Fibroblast of lung (primary cell): ENCODE measurements around the gene PALLD. TPM values are rescaled to one million over a fixed set of nuclear protein-coding genes. Genes with fewer than 3 reads are reported as not detected.

Source experiments
- DNase-seq, 2 donors: peaks; one replicate each; pipeline versions ENCODE4 v3.0.0 to v3.0.0-alpha.2; 2010; ENCODE audit warnings: low read depth in 2 of 2
- H2AFZ ChIP-seq: 2 replicates; pipeline ENCODE4 v1.5.1; 2012; ENCODE audit warnings: low read length, control low read depth, inconsistent platforms
- H3K27ac ChIP-seq: 2 replicates; pipeline ENCODE4 v1.5.1; 2011; ENCODE audit warnings: low read length, control low read depth; ENCODE audit not compliant: insufficient read depth
- H3K27me3 ChIP-seq: 2 replicates; pipeline ENCODE4 v1.5.1; 2011; ENCODE audit warnings: mild to moderate bottlenecking, low read length; ENCODE audit not compliant: control insufficient read depth, insufficient read depth
- H3K36me3 ChIP-seq: 2 replicates; pipeline ENCODE4 v1.5.1; 2011; ENCODE audit warnings: low read length; ENCODE audit not compliant: control insufficient read depth, insufficient read depth
- H3K4me1 ChIP-seq: 2 replicates; pipeline ENCODE4 v1.5.1; 2011; ENCODE audit warnings: low read length; ENCODE audit not compliant: control insufficient read depth, insufficient read depth; ENCODE audit errors: extremely low read depth
- H3K4me2 ChIP-seq: 2 replicates; pipeline ENCODE4 v1.5.1; 2011; ENCODE audit warnings: low read length, control low read depth; ENCODE audit not compliant: insufficient read depth; ENCODE audit errors: extremely low read depth
- H3K4me3 ChIP-seq, 4 experiments: fragments of 200-600 bp in 1 of 4; sonication (generic) in 1 of 4; replicated peaks in 1 of 4; 2 replicates each; pipeline ENCODE4 v1.5.1; 2011 to 2016; ENCODE audit warnings: low read length in 4 of 4, low read depth in 3 of 4, mild to moderate bottlenecking in 3 of 4, control low read depth in 2 of 4, inconsistent platforms in 1 of 4, mixed read lengths in 1 of 4; ENCODE audit not compliant: insufficient read depth in 1 of 4; ENCODE audit errors: control extremely low read depth in 1 of 4
- H3K79me2 ChIP-seq: 2 replicates; pipeline ENCODE4 v1.5.1; 2012; ENCODE audit warnings: mild to moderate bottlenecking, low read length, inconsistent platforms; ENCODE audit not compliant: control insufficient read depth, insufficient read depth
- H3K9ac ChIP-seq: 2 replicates; pipeline ENCODE4 v1.5.1; 2011; ENCODE audit warnings: mild to moderate bottlenecking, low read length, control low read depth; ENCODE audit not compliant: insufficient read depth
- H3K9me3 ChIP-seq: 2 replicates; pipeline ENCODE4 v1.5.1; 2012; ENCODE audit warnings: low read depth, low read length; ENCODE audit not compliant: control insufficient read depth, insufficient read depth
- H4K20me1 ChIP-seq: 2 replicates; pipeline ENCODE4 v1.5.1; 2011; ENCODE audit warnings: low read length; ENCODE audit not compliant: control insufficient read depth, insufficient read depth; ENCODE audit errors: extremely low read depth
- EZH2 ChIP-seq: IDR thresholded peaks from 2 replicates; pipeline ENCODE4 v1.5.1; 2012; ENCODE audit warnings: low read length, control low read depth, mild to moderate bottlenecking; ENCODE audit errors: missing control alignments
- polyA plus RNA-seq, 2 donors: library from polyadenylated mRNA; depleted of rRNA in 1 of 2; stranded (reverse) in 1 of 2; unstranded in 1 of 2; fragments of >200 nt; gene quantifications; 2 replicates each; pipeline ENCODE4 v1.2.1, GENCODE V29; 2011 to 2012; ENCODE audit warnings: missing spikeins in 1 of 2
- total RNA-seq: library from RNA; depleted of rRNA; stranded (reverse); fragments of >200 nt; gene quantifications from 2 replicates; pipeline ENCODE4 v1.2.1, GENCODE V29; 2014
- TF ChIP-seq, protein P1 (sequence below), 2 donors: IDR thresholded peaks in 1 of 2; conservative IDR thresholded peaks in 1 of 2; 1 replicate in 1 of 2; 2 replicates in 1 of 2; pipeline ENCODE4 v1.5.1; 2011 to 2012; ENCODE audit warnings: low read length in 2 of 2, control low read depth in 1 of 2, inconsistent platforms in 1 of 2, low read depth in 1 of 2, mild to moderate bottlenecking in 1 of 2

The PALLD gene
- total and polyA plus RNA-seq, 2 donors (not counting 1 experiment from before 2014, with no cell fraction given) = 200 to 205 TPM

DNA sequence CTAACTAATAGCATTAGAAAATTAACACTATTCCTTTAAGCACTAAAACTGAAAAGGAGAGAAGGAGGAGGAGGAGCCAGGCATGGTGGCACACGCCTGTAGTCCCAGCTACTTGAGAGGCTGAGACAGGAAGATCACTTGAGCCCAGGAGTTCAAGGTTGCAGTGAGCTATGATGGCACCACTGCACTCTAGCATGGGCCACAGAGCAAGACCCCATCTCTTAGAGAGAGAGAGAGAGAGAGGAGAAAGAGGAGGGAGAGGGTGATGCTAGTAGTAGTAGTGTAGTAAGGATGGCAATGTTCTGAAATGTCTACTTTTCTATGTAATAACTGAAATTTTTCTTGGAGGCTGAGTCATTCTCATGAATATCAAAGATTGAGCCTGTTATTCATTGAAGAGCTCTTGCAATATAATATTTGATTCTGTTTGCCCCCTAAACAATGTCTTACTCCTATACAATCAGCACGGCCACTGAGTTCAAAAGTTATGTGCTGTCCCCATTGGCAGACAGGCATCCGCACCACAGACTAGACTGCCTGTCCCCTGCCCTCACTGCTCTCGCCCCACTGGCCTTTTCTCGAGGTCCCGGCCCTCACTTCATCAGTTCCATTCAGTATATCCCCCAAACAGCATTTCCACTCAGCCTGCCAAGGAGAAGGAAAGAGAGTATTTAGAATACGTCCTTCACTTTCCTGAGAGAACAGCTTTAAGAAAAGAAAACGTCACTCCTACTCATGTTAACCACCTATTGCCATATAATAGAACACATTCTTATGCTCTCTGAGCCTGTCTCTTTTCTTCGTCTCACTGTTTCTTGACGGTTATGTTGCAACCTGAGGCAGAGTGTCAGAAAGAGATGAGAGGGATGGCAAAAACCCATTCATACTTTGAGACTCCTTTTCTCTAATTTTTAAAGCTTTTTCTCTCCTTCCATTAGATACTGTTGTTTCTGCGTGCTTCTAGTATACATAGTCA is 238.1 kb downstream of the PALLD start:
- Histone ChIP-seq H3K4me2 (no peak overlapping the region), H3K36me3 (no peaks in the 10 kb centered on the region), H3K4me1 (peaks cover 6% of the 10 kb centered on the region), H2AFZ (peak overlapping the region; percentile 21), H3K4me3 (no peak overlapping the region), H3K9me3 (no peaks in the 10 kb centered on the region), H4K20me1 (no peaks in the 10 kb centered on the region), H3K27me3 (no peaks in the 10 kb centered on the region), H3K79me2 (no peaks in the 10 kb centered on the region), H3K9ac (no peak overlapping the region), H3K27ac (no peak overlapping the region)
- no peak for TF ChIP-seq EZH2
- TF ChIP-seq, protein P1, sequence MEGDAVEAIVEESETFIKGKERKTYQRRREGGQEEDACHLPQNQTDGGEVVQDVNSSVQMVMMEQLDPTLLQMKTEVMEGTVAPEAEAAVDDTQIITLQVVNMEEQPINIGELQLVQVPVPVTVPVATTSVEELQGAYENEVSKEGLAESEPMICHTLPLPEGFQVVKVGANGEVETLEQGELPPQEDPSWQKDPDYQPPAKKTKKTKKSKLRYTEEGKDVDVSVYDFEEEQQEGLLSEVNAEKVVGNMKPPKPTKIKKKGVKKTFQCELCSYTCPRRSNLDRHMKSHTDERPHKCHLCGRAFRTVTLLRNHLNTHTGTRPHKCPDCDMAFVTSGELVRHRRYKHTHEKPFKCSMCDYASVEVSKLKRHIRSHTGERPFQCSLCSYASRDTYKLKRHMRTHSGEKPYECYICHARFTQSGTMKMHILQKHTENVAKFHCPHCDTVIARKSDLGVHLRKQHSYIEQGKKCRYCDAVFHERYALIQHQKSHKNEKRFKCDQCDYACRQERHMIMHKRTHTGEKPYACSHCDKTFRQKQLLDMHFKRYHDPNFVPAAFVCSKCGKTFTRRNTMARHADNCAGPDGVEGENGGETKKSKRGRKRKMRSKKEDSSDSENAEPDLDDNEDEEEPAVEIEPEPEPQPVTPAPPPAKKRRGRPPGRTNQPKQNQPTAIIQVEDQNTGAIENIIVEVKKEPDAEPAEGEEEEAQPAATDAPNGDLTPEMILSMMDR (conservative IDR thresholded peaks at IDR 0.05 in 1 of 2, IDR thresholded peaks at IDR 0.05 in 1 of 2; ENCODE audit: low read depth in 1 of 2, low read length in 2 of 2) = no peak
- no peak for DNase-seq

DNA sequence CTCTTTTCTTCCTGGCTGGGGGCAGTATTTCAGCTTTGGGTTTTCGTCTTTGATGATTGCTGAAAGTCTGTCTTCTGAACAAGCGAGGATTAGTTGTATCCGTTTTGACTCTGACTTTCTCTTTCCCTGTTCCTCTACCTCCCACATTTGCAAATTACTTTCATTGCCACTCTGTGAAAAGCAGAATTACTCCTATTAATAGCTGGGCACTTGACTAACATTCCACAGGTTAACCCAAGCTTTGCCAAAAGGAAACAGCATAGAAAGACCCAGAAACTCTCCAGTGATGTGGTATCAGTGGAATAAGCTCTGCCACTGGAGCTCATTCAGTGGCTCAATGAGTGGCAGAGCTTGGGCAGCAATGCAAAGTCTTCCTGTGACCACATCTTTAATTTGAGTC is 238.9 kb downstream of the PALLD start:
- no peak overlapping the region for H3K9ac ChIP-seq
- H2AFZ ChIP-seq = no peak overlapping the region
- no peaks in the 10 kb centered on the region for H3K27me3 ChIP-seq
- no peak overlapping the region for H3K27ac ChIP-seq
- H4K20me1 ChIP-seq = no peaks in the 10 kb centered on the region
- H3K4me1 ChIP-seq = peaks cover 6% of the 10 kb centered on the region
- TF ChIP-seq, protein P1 (conservative IDR thresholded peaks at IDR 0.05 in 1 of 2, IDR thresholded peaks at IDR 0.05 in 1 of 2; ENCODE audit: low read depth in 1 of 2, low read length in 2 of 2) = no peak
- TF ChIP-seq EZH2 = no peak
- no peaks in the 10 kb centered on the region for H3K36me3 ChIP-seq
- no peaks in the 10 kb centered on the region for H3K9me3 ChIP-seq
- DNase-seq = no peak
- H3K4me3 ChIP-seq = no peak overlapping the region
- H3K4me2 ChIP-seq = no peak overlapping the region
- no peaks in the 10 kb centered on the region for H3K79me2 ChIP-seq

DNA sequence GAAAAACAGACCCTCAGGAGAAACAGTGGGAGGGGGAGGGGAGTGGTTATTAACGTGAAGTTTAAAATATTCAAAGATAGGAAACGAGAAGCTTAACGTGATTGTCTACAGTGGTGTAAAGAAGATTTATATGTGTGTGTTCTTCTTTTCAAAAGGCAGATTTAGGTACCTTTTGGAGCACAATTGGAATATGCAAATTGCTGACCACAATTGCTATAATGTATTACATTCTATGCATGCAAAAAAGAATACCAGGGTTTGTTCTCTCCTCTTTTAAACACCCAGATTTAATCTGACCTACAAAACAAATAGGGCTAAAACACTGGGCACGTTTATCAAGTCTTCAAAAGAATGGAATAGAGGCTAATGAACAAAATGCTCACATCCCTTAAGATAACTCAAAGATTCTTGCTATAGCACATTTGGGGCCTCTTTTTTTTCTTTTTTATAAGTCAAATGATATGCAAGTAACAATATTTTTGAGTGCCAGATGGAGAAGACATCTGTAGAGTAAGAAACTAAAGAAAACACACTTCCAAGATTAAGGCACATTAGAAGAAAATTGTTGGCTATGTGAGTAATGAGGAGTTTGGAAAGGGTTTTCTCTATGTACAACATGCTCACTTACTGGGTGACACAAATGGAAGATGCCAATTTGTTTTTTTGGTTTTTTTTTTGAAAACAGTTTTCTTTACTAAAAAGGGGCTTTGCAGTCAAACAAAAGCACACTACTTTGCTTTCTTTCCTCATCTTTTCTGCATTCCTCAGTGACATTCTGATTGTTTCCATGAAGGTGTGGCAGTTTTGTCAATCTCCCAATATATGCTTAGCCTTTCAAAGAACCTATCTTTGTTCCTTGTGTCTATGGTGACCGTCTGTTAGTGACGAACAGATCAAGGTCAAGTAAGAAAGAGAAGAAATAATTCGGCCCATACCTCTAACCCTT is 240.3 kb downstream of the PALLD start:
- no peaks in the 10 kb centered on the region for H3K27me3 ChIP-seq
- H3K4me1 ChIP-seq = peaks cover 3% of the 10 kb centered on the region
- H3K9me3 ChIP-seq = no peaks in the 10 kb centered on the region
- H3K4me3 ChIP-seq = peak overlapping the region in 1 of 4 experiments; percentile 13
- no peak overlapping the region for H3K9ac ChIP-seq
- H3K27ac ChIP-seq = no peak overlapping the region
- no peaks in the 10 kb centered on the region for H3K79me2 ChIP-seq
- no peaks in the 10 kb centered on the region for H3K36me3 ChIP-seq
- no peaks in the 10 kb centered on the region for H4K20me1 ChIP-seq
- TF ChIP-seq, protein P1 (conservative IDR thresholded peaks at IDR 0.05 in 1 of 2, IDR thresholded peaks at IDR 0.05 in 1 of 2; ENCODE audit: low read depth in 1 of 2, low read length in 2 of 2) = no peak
- no peak for TF ChIP-seq EZH2
- H2AFZ ChIP-seq = peak overlapping the region; percentile 45
- H3K4me2 ChIP-seq = peak overlapping the region; percentile 54
- no peak for DNase-seq
